ENCODE results near the gene ULBP1.
"Not testable (repeated sequence)": the region's sequence is repeated elsewhere in the genome, so short reads cannot be mapped to it uniquely, and the experiment has no call there.

- not testable (repeated sequence) for TF ChIP-seq CTCF, POLR2A, POLR2AphosphoS5, EP300 (IDR thresholded peaks at IDR 0.05)
These were observed 10.4 kb upstream of the ULBP1 start for GRCh38 chr6:149953390-149953789.
